OCI-LY7 (cell line): ENCODE measurements around the gene ANTXR1. TPM values are rescaled to one million over a fixed set of nuclear protein-coding genes. Genes with fewer than 3 reads are reported as not detected.

Experiments
- BruUV-seq: library from RNA; stranded (reverse); fragments of 400-500 nt; replicated peaks from 2 replicates; lab custom pipeline; 2021; lab: Mats Ljungman, UMichigan
- CTCF ChIA-PET: fragments of 300-600 bp; sonication (Branson Sonifier 250); formaldehyde crosslinking; loops from one replicate; lab custom pipeline; 2022; ENCODE audit warnings: antibody characterized with exemption; ENCODE audit not compliant: unreplicated experiment; lab: Charles Lee
- POLR2A ChIA-PET: fragments of 300-600 bp; sonication (Branson Sonifier 250); formaldehyde crosslinking; loops from one replicate; lab custom pipeline; 2022; ENCODE audit warnings: antibody characterized with exemption; lab: Charles Lee
- DNase-seq: peaks from one replicate; pipeline ENCODE4 v3.0.0-alpha.2; 2015; ENCODE audit warnings: low spot score
- H2AFZ ChIP-seq: fragments of 200-600 bp; sonication (generic), shearing (Covaris generic); 2 replicates; pipeline ENCODE4 v1.6.1; 2014; ENCODE audit warnings: mild to moderate bottlenecking, antibody characterized with exemption, low read length, moderate library complexity
- H3K27ac ChIP-seq: fragments of 200-600 bp; sonication (generic); 2 replicates; pipeline ENCODE4 v1.5.1; 2014; ENCODE audit warnings: mixed run types, low read depth, mild to moderate bottlenecking, moderate library complexity, low read length, inconsistent platforms; ENCODE audit not compliant: poor library complexity, severe bottlenecking
- H3K36me3 ChIP-seq: fragments of 200-600 bp; sonication (generic); 2 replicates; pipeline ENCODE4 v1.6.1; 2014; ENCODE audit warnings: mild to moderate bottlenecking, antibody characterized with exemption, low read length, moderate library complexity, mixed read lengths; ENCODE audit not compliant: insufficient read depth
- H3K4me1 ChIP-seq: fragments of 200-600 bp; sonication (generic); 2 replicates; pipeline ENCODE4 v1.5.1; 2014; ENCODE audit warnings: mild to moderate bottlenecking, low read length; ENCODE audit not compliant: insufficient read depth, poor library complexity, severe bottlenecking
- H3K4me2 ChIP-seq: fragments of 200-600 bp; sonication (generic); 2 replicates; pipeline ENCODE4 v1.6.1; 2014; ENCODE audit warnings: mild to moderate bottlenecking, low read length
- H3K4me3 ChIP-seq: fragments of 200-600 bp; sonication (generic); 2 replicates; pipeline ENCODE4 v1.5.1; 2014; ENCODE audit warnings: mild to moderate bottlenecking, low read depth, low read length; ENCODE audit not compliant: poor library complexity, severe bottlenecking
- H3K79me2 ChIP-seq: fragments of 200-600 bp; sonication (generic); 2 replicates; pipeline ENCODE4 v1.6.1; 2016; ENCODE audit warnings: low read depth, mild to moderate bottlenecking, low read length, moderate library complexity, mixed read lengths; ENCODE audit not compliant: insufficient read depth
- H3K9me2 ChIP-seq: fragments of 200-600 bp; sonication (generic); 2 replicates; pipeline ENCODE4 v1.6.1; 2016; ENCODE audit warnings: mild to moderate bottlenecking, low read length, mixed read lengths; ENCODE audit not compliant: insufficient read depth
- H3K9me3 ChIP-seq: fragments of 200-600 bp; sonication (generic); 2 replicates; pipeline ENCODE4 v1.6.1; 2014; ENCODE audit warnings: mild to moderate bottlenecking, mixed run types, low read length, mixed read lengths
- H4K20me1 ChIP-seq: fragments of 200-600 bp; sonication (generic); 2 replicates; pipeline ENCODE4 v1.6.1; 2014; ENCODE audit warnings: mild to moderate bottlenecking, antibody characterized with exemption, low read length, moderate library complexity, mixed read lengths; ENCODE audit not compliant: insufficient read depth
- CTCF ChIP-seq: fragments of 200-600 bp; sonication (generic); conservative IDR thresholded peaks from 2 replicates; pipeline ENCODE4 v1.5.1; 2014; ENCODE audit warnings: mild to moderate bottlenecking, antibody characterized with exemption, low read length, moderate library complexity, mixed read lengths
- EZH2phosphoT487 ChIP-seq: fragments of 200-600 bp; sonication (generic); IDR thresholded peaks from 2 replicates; pipeline ENCODE4 v1.6.1; 2018; ENCODE audit warnings: low read depth, borderline replicate concordance, mild to moderate bottlenecking, mixed run types, antibody characterized with exemption, low read length, moderate library complexity, mixed read lengths
- intact Hi-C: fragments of 100-400 bp; cut with micrococcal nuclease; formaldehyde crosslinking; loops from one replicate; pipeline ENCODE4 v1.10.0; 2022; ENCODE audit not compliant: unreplicated experiment
- total RNA-seq, 2 experiments: library from RNA; depleted of rRNA in 1 of 2; stranded (reverse); fragments of >200 nt in 1 of 2; shearing (Covaris generic) in 1 of 2; gene quantifications; 2 replicates each; pipeline ENCODE4 v1.2.3, GENCODE V29; 2014 to 2022

ANTXR1 gene
- total RNA-seq, 2 experiments from 2014 or later, result not detected

GRCh38 chr2:69296421-69296820, 283.4 kb downstream of the ANTXR1 start:
- no peak overlapping the region for H3K4me2 ChIP-seq
- intact Hi-C loops, result no loop called here
- no peaks in the 10 kb centered on the region for H3K36me3 ChIP-seq
- no peak overlapping the region for H3K27ac ChIP-seq
- no peaks in the 10 kb centered on the region for H3K79me2 ChIP-seq
- H2AFZ ChIP-seq, result no peak overlapping the region
- BruUV-seq, result no TSS peak
- H3K9me3 ChIP-seq, result no peaks in the 10 kb centered on the region
- DNase-seq, result no peak
- H3K9me2 ChIP-seq, result no peaks in the 10 kb centered on the region
- POLR2A ChIA-PET, result no interaction called here
- no peak for TF ChIP-seq EZH2phosphoT487
- no peak for TF ChIP-seq CTCF
- no peaks in the 10 kb centered on the region for H3K4me1 ChIP-seq
- H4K20me1 ChIP-seq, result no peaks in the 10 kb centered on the region
- CTCF ChIA-PET, result no interaction called here
- H3K4me3 ChIP-seq, result no peak overlapping the region

- H2AFZ ChIP-seq, result no peak overlapping the region
- no peak overlapping the region for H3K4me2 ChIP-seq
- H3K79me2 ChIP-seq, result no peaks in the 10 kb centered on the region
- intact Hi-C loops, result no loop called here
- H3K4me1 ChIP-seq, result no peaks in the 10 kb centered on the region
- no peak overlapping the region for H3K27ac ChIP-seq
- H4K20me1 ChIP-seq, result no peaks in the 10 kb centered on the region
- DNase-seq, result no peak
- no peak for TF ChIP-seq CTCF
- no peak for TF ChIP-seq EZH2phosphoT487
- ChIA-PET CTCF (no interaction called here), POLR2A (no interaction called here)
- H3K36me3 ChIP-seq, result no peaks in the 10 kb centered on the region
- BruUV-seq, result no TSS peak
- no peaks in the 10 kb centered on the region for H3K9me2 ChIP-seq
- no peak overlapping the region for H3K4me3 ChIP-seq
- H3K9me3 ChIP-seq, result no peaks in the 10 kb centered on the region
Observed at GRCh38 chr2:69297216-69297615, 284.2 kb downstream of the ANTXR1 start.

- Histone ChIP-seq H3K36me3 (no peaks in the 10 kb centered on the region), H4K20me1 (no peaks in the 10 kb centered on the region), H3K4me3 (no peak overlapping the region), H3K9me2 (no peaks in the 10 kb centered on the region), H3K9me3 (no peaks in the 10 kb centered on the region), H2AFZ (no peak overlapping the region), H3K4me1 (no peaks in the 10 kb centered on the region), H3K27ac (no peak overlapping the region), H3K4me2 (no peak overlapping the region), H3K79me2 (no peaks in the 10 kb centered on the region)
- no TSS peak for BruUV-seq
- no peak for TF ChIP-seq EZH2phosphoT487
- no peak for DNase-seq
- ChIA-PET POLR2A (no interaction called here), CTCF (no interaction called here)
- intact Hi-C loops, result no loop called here
Observed at GRCh38 chr2:69298261-69298660, 285.3 kb downstream of the ANTXR1 start.
